GM23338 (cell line): ENCODE data around the gene ANO10. TPM values are rescaled to one million over a fixed set of nuclear protein-coding genes. Genes with fewer than 3 reads are reported as not detected.

Experiments used
- ATAC-seq: fragments of 200-7000 bp; cut with Tn5 transposase; 3 replicates; pipeline ENCODE4 v1.9.1; 2020
- DNase-seq: peaks from one replicate; pipeline ENCODE4 v3.0.0-alpha.2; 2015; ENCODE audit warnings: low spot score
- H2AFZ ChIP-seq: fragments of 200-600 bp; sonication (generic); 2 replicates; pipeline ENCODE4 v1.8.0; 2016; ENCODE audit warnings: antibody characterized with exemption, mild to moderate bottlenecking, moderate library complexity
- H3F3A ChIP-seq: fragments of 200-600 bp; sonication (generic); replicated peaks from 2 replicates; pipeline ENCODE4 v1.8.0; 2017; ENCODE audit warnings: antibody characterized with exemption, mixed run types, low read depth
- H3K27ac ChIP-seq: fragments of 200-600 bp; sonication (generic); 2 replicates; pipeline ENCODE4 v1.6.1; 2016; ENCODE audit warnings: low read depth
- H3K27me3 ChIP-seq: fragments of 200-600 bp; sonication (generic); 2 replicates; pipeline ENCODE4 v1.8.0; 2016; ENCODE audit warnings: mild to moderate bottlenecking, mixed run types, moderate library complexity; ENCODE audit not compliant: insufficient read depth
- H3K36me3 ChIP-seq: fragments of 200-600 bp; sonication (generic); 2 replicates; pipeline ENCODE4 v1.8.0; 2016; ENCODE audit warnings: mild to moderate bottlenecking; ENCODE audit not compliant: insufficient read depth
- H3K4me1 ChIP-seq: fragments of 200-600 bp; sonication (generic); 2 replicates; pipeline ENCODE4 v1.8.0; 2016; ENCODE audit warnings: mild to moderate bottlenecking, moderate library complexity; ENCODE audit not compliant: insufficient read depth
- H3K4me2 ChIP-seq: fragments of 200-600 bp; sonication (generic); 2 replicates; pipeline ENCODE4 v1.7.1; 2017; ENCODE audit warnings: mixed run types
- H3K4me3 ChIP-seq: fragments of 200-600 bp; sonication (generic); 2 replicates; pipeline ENCODE4 v1.6.1; 2016; ENCODE audit warnings: mixed run types
- H3K79me2 ChIP-seq: fragments of 200-600 bp; sonication (generic); replicated peaks from 2 replicates; pipeline ENCODE4 v1.8.0; 2017; ENCODE audit warnings: mild to moderate bottlenecking; ENCODE audit not compliant: insufficient read depth
- H3K9me2 ChIP-seq: fragments of 200-600 bp; sonication (generic); 2 replicates; pipeline ENCODE4 v1.8.0; 2017; ENCODE audit not compliant: insufficient read depth
- H4K20me1 ChIP-seq: fragments of 200-600 bp; sonication (generic); replicated peaks from 2 replicates; pipeline ENCODE4 v1.8.0; 2017; ENCODE audit warnings: mild to moderate bottlenecking; ENCODE audit not compliant: insufficient read depth
- H3K27ac Mint-ChIP-seq: 2 replicates; pipeline ENCODE4 v1.8.0; 2020; ENCODE audit warnings: inconsistent platforms, mild to moderate bottlenecking, moderate library complexity, mixed read lengths
- H3K27me3 Mint-ChIP-seq: 3 replicates; pipeline ENCODE4 v1.8.0; 2022; ENCODE audit warnings: low read depth, mild to moderate bottlenecking, moderate library complexity, mixed read lengths, inconsistent platforms; ENCODE audit not compliant: insufficient read depth, poor library complexity
- H3K36me3 Mint-ChIP-seq: 3 replicates; pipeline ENCODE4 v1.8.0; 2021; ENCODE audit warnings: low read depth, mild to moderate bottlenecking, inconsistent platforms, moderate library complexity, mixed read lengths
- H3K4me1 Mint-ChIP-seq: 3 replicates; pipeline ENCODE4 v1.8.0; 2020; ENCODE audit warnings: mild to moderate bottlenecking, inconsistent platforms, mixed read lengths
- H3K4me3 Mint-ChIP-seq: 3 replicates; pipeline ENCODE4 v1.8.0; 2021; ENCODE audit warnings: moderate library complexity, mild to moderate bottlenecking, inconsistent platforms, mixed read lengths
- H3K9me3 Mint-ChIP-seq: 3 replicates; pipeline ENCODE4 v1.8.0; 2020; ENCODE audit warnings: moderate library complexity, mild to moderate bottlenecking, inconsistent platforms, mixed read lengths
- ETS1 ChIP-seq: IDR thresholded peaks from 2 replicates; pipeline ENCODE4 v1.6.1; 2016; ENCODE audit warnings: antibody characterized with exemption
- EZH2 ChIP-seq: fragments of 200-600 bp; sonication (generic); IDR thresholded peaks from one replicate; pipeline ENCODE4 v1.8.0; 2017; ENCODE audit warnings: antibody characterized with exemption, mild to moderate bottlenecking, low read depth; ENCODE audit not compliant: unreplicated experiment
- JUNB ChIP-seq: IDR thresholded peaks from one replicate; pipeline ENCODE4 v1.6.1; 2016; ENCODE audit warnings: antibody characterized with exemption; ENCODE audit not compliant: unreplicated experiment
- POLR2AphosphoS5 ChIP-seq: IDR thresholded peaks from 2 replicates; pipeline ENCODE4 v1.6.1; 2016; ENCODE audit warnings: antibody characterized with exemption, low read depth
- STAT1 ChIP-seq: IDR thresholded peaks from one replicate; pipeline ENCODE4 v1.6.1; 2016; ENCODE audit warnings: antibody characterized with exemption; ENCODE audit not compliant: unreplicated experiment
- ZNF331 ChIP-seq: fragments of 250-450 bp; sonication (Bioruptor Pico); IDR thresholded peaks from 2 replicates; pipeline ENCODE4 v1.5.0; 2020; ENCODE audit warnings: low read depth, mild to moderate bottlenecking, moderate library complexity
- ZNF462 ChIP-seq: fragments of 250-450 bp; sonication (Bioruptor Pico); IDR thresholded peaks from 2 replicates; pipeline ENCODE4 v1.5.0; 2020; ENCODE audit warnings: mild to moderate bottlenecking, moderate library complexity
- polyA plus RNA-seq: library from polyadenylated mRNA; unstranded; fragments of >200 nt; fragmentation: Nextera tagmentation; extraction: Ambion mirVana; gene quantifications from 2 replicates; pipeline ENCODE4 v1.2.1, GENCODE V29; 2016
- total RNA-seq: library from RNA; depleted of rRNA; stranded (reverse); fragments of >200 nt; shearing (Covaris generic); gene quantifications from 2 replicates; pipeline ENCODE4 v1.2.3, GENCODE V29; 2014

The ANO10 gene
- total and polyA plus RNA-seq, 2 experiments from 2014 or later = 29.2 to 48.1 TPM

- H2AFZ ChIP-seq = no peak overlapping the region
- H3K4me2 ChIP-seq = no peak overlapping the region
- H3K4me3 ChIP-seq = no peak overlapping the region
- H3K36me3 Mint-ChIP-seq = peaks cover 47% of the 10 kb centered on the region
- no peak overlapping the region for H3K27ac ChIP-seq
- H3K9me2 ChIP-seq = no peaks in the 10 kb centered on the region
- H3K27me3 Mint-ChIP-seq = peaks cover 9% of the 10 kb centered on the region
- peaks cover 22% of the 10 kb centered on the region for H3K9me3 Mint-ChIP-seq
- no peak for DNase-seq
- H3K79me2 ChIP-seq = no peaks in the 10 kb centered on the region
- ATAC-seq = no peak
- peaks cover 14% of the 10 kb centered on the region for H3K36me3 ChIP-seq
- H3K27me3 ChIP-seq = no peaks in the 10 kb centered on the region
- H3K4me1 Mint-ChIP-seq = peaks cover 32% of the 10 kb centered on the region
- H3K27ac Mint-ChIP-seq = no peak overlapping the region
- TF ChIP-seq EZH2 (no peak), JUNB (no peak), ZNF331 (no peak), ZNF462 (CRISPR knock-in tag) (no peak), POLR2AphosphoS5 (no peak), STAT1 (no peak), ETS1 (no peak)
- H3K4me3 Mint-ChIP-seq = no peak overlapping the region
- peaks cover 11% of the 10 kb centered on the region; the same call in 1 of the 2 replicates for H3K4me1 ChIP-seq
- H4K20me1 ChIP-seq = no peaks in the 10 kb centered on the region
- no peaks in the 10 kb centered on the region for H3F3A ChIP-seq
Observed at GRCh38 chr3:43341788-43342187, 280.0 kb downstream of the ANO10 start.
